GM23248 (cell line): Measurements from ENCODE around the gene DCAF4.

ENCODE experiments used
- EZH2 ChIP-seq: fragments of 200-600 bp; sonication (generic); IDR thresholded peaks from 2 replicates; pipeline ENCODE4 v1.6.1; 2018; ENCODE audit warnings: antibody characterized with exemption, mild to moderate bottlenecking; ENCODE audit not compliant: insufficient read depth, poor library complexity, severe bottlenecking
- EZH2phosphoT487 ChIP-seq: fragments of 200-600 bp; sonication (generic); IDR thresholded peaks from 2 replicates; pipeline ENCODE4 v1.6.1; 2018; ENCODE audit warnings: antibody characterized with exemption, moderate library complexity, mild to moderate bottlenecking, low read depth; ENCODE audit not compliant: insufficient read depth

GRCh38 chr14:72925815-72926291 lies 411 bp upstream of the DCAF4 start:
- TF ChIP-seq EZH2 (no peak), EZH2phosphoT487 (no peak)
